Activated naive CD4-positive, alpha-beta T cell treated with anti-CD3 and anti-CD28 coated beads, Interleukin-2, amount 10 ng/mL, durations not matched to agents 7 days and 5 days (primary cell): ENCODE results near the gene EVX1.

ENCODE experiments used
- CTCF ChIA-PET: fragments of 350-600 bp; sonication (Branson Sonifier 250); formaldehyde crosslinking; loops from one replicate; lab custom pipeline; 2021; ENCODE audit warnings: antibody characterized with exemption; lab: Charles Lee
- DNase-seq: peaks from one replicate; pipeline ENCODE4 v3.0.0-alpha.2; 2020
- H3K27ac Mint-ChIP-seq: one replicate; pipeline ENCODE4 v1.8.0; 2021; ENCODE audit warnings: mild to moderate bottlenecking, moderate library complexity, mixed read lengths
- H3K27me3 Mint-ChIP-seq: one replicate; pipeline ENCODE4 v1.8.0; 2021; ENCODE audit warnings: mild to moderate bottlenecking, mixed read lengths
- H3K36me3 Mint-ChIP-seq: one replicate; pipeline ENCODE4 v1.8.0; 2021; ENCODE audit warnings: mixed read lengths
- H3K4me1 Mint-ChIP-seq: one replicate; pipeline ENCODE4 v1.8.0; 2021; ENCODE audit warnings: mixed read lengths
- H3K4me3 Mint-ChIP-seq: one replicate; pipeline ENCODE4 v1.8.0; 2021; ENCODE audit warnings: mild to moderate bottlenecking, moderate library complexity, mixed read lengths
- H3K9me3 Mint-ChIP-seq: one replicate; pipeline ENCODE4 v1.8.0; 2021; ENCODE audit warnings: mixed read lengths

EVX1 gene

GRCh38 chr7:27242555-27243339 lies at the start of gene EVX1:
Gene EVX1 (plus strand): TSS chr7:27242802. CDS start chr7:27243031, 229 bp downstream.
- Mint-ChIP-seq H3K27me3 (peaks cover 100% of the 10 kb centered on the region), H3K36me3 (no peaks in the 10 kb centered on the region), H3K9me3 (no peaks in the 10 kb centered on the region), H3K27ac (peak within 1 kb of the TSS; percentile 72), H3K4me1 (peaks cover 3% of the 10 kb centered on the region), H3K4me3 (peak within 1 kb of the TSS; percentile 22)
- CTCF ChIA-PET = interaction anchor here (0.7 to 1.3 kb wide), 4 partner anchors 33 to 778 kb away, joined by 3 to 5 read pairs (median 4); no protein-coding TSS in a partner anchor
- DNase-seq = no peak

DNA sequence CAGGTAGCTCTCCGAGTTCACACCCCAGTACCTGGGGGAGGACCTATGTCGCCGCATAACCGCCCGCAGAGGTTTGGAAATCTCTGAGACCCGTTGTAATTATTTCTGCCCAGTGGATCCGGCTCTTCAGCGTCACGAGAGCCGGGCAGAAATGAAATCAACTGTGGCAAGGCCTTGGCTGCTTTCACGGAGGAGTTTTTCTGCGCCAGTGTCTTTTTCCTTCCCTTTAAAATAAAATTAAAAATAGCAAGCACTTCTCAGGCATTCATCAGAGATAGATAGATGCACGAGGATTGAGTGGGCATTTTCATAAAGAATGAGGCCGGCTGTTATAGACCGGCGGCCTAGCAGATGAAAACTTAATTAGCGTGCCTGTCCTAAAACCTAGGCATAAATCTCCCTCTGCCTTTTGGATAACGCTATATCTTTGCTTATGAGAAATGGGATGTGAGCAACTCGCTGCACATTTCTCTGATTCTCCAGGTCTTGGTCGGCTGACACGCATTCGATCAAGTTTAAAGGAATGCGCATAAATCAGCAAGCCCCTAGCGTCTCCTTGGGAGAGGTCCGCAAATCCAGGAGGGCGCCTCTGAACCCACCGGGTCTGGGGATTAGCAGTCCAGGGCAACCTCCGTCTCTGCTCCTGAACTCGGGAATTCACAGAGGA lies 49.1 kb upstream of the EVX1 start:
- peaks cover 15% of the 10 kb centered on the region for H3K4me1 Mint-ChIP-seq
- no peak overlapping the region for H3K27ac Mint-ChIP-seq
- no peak overlapping the region for H3K4me3 Mint-ChIP-seq
- H3K9me3 Mint-ChIP-seq = no peaks in the 10 kb centered on the region
- CTCF ChIA-PET = interaction anchor here (1.0 to 1.6 kb wide), 3 partner anchors 18 to 735 kb away, joined by 3 read pairs; no protein-coding TSS in a partner anchor
- peaks cover 8% of the 10 kb centered on the region for H3K36me3 Mint-ChIP-seq
- DNase-seq = no peak
- H3K27me3 Mint-ChIP-seq = peaks cover 90% of the 10 kb centered on the region

GRCh38 chr7:27194002-27194352 lies 48.6 kb upstream of the EVX1 start:
- H3K27me3 Mint-ChIP-seq = peaks cover 90% of the 10 kb centered on the region
- peaks cover 13% of the 10 kb centered on the region for H3K4me1 Mint-ChIP-seq
- DNase-seq = no peak
- H3K36me3 Mint-ChIP-seq = peaks cover 5% of the 10 kb centered on the region
- no peaks in the 10 kb centered on the region for H3K9me3 Mint-ChIP-seq
- H3K4me3 Mint-ChIP-seq = no peak overlapping the region
- no peak overlapping the region for H3K27ac Mint-ChIP-seq
- CTCF ChIA-PET = interaction anchor here (1.0 to 1.6 kb wide), 4 partner anchors 17 to 735 kb away, joined by 3 to 4 read pairs (median 3); no protein-coding TSS in a partner anchor

DNA sequence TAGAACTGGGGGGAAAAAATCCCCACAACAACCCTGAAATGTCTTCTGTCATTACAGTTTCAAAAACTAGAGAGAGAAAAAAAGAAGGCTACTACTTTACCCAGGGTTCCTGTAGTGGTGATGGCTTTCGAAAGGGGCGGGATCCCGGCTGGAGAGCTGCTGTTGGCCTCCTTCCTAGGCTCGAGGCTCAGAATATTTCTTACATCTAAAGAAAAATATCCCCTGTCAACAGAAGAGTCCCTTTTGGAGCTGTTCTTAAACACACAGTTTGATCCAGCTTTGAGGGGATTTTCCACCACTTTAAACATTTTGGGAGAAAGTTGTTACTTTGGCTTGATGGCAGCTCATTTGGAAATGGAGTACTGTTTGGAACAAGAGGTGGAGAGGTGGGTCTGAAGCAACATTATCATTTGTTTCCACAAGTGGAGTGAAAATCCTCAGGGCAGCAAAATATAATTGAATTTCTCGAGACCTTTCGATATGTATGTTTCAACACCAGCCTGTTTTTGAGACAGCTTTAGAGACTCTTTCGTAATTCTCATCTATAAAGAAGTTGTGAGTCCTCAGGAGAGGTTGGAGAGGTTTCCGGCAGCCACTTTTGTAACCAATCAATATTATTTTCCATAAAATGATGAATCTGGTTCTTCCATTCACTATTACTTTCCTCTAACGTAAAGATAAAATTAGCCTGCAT lies 47.8 kb upstream of the EVX1 start:
- Mint-ChIP-seq H3K4me3 (no peak overlapping the region), H3K27me3 (peaks cover 88% of the 10 kb centered on the region), H3K27ac (no peak overlapping the region), H3K36me3 (peaks cover 4% of the 10 kb centered on the region), H3K4me1 (peaks cover 10% of the 10 kb centered on the region), H3K9me3 (no peaks in the 10 kb centered on the region)
- DNase-seq = no peak
- CTCF ChIA-PET = interaction anchor here (0.6 to 2.3 kb wide), 10 partner anchors 8 to 727 kb away, joined by 3 to 24 read pairs (median 4); partner anchors contain the start of gene EVX1

- Mint-ChIP-seq H3K4me3 (no peak overlapping the region), H3K27ac (no peak overlapping the region), H3K27me3 (peaks cover 88% of the 10 kb centered on the region), H3K36me3 (peaks cover 2% of the 10 kb centered on the region), H3K9me3 (no peaks in the 10 kb centered on the region), H3K4me1 (peaks cover 20% of the 10 kb centered on the region)
- CTCF ChIA-PET = interaction anchor here (0.5 to 2.3 kb wide), 32 partner anchors 9 to 900 kb away, joined by 3 to 24 read pairs (median 5); partner anchors contain the start of genes EVX1 and TAX1BP1
- DNase-seq = peak; percentile 88
Observed at GRCh38 chr7:27196287-27196767, 46.3 kb upstream of the EVX1 start.

- DNase-seq = no peak
- Mint-ChIP-seq H3K4me1 (peaks cover 24% of the 10 kb centered on the region), H3K9me3 (no peaks in the 10 kb centered on the region), H3K27me3 (peaks cover 88% of the 10 kb centered on the region), H3K4me3 (no peak overlapping the region), H3K27ac (no peak overlapping the region), H3K36me3 (peaks cover 2% of the 10 kb centered on the region)
- CTCF ChIA-PET = no interaction called here
Observed at GRCh38 chr7:27197137-27198042, 45.2 kb upstream of the EVX1 start.

- H3K4me1 Mint-ChIP-seq = peaks cover 24% of the 10 kb centered on the region
- peaks cover 88% of the 10 kb centered on the region for H3K27me3 Mint-ChIP-seq
- no peak overlapping the region for H3K4me3 Mint-ChIP-seq
- H3K9me3 Mint-ChIP-seq = no peaks in the 10 kb centered on the region
- CTCF ChIA-PET = interaction anchor here (1.1 kb wide), 1 partner anchor 823 kb away, joined by 5 read pairs; no protein-coding TSS in a partner anchor
- H3K27ac Mint-ChIP-seq = peak overlapping the region; percentile 1
- H3K36me3 Mint-ChIP-seq = peaks cover 2% of the 10 kb centered on the region
- DNase-seq = no peak
Observed at GRCh38 chr7:27198138-27198841, 44.3 kb upstream of the EVX1 start.

DNA sequence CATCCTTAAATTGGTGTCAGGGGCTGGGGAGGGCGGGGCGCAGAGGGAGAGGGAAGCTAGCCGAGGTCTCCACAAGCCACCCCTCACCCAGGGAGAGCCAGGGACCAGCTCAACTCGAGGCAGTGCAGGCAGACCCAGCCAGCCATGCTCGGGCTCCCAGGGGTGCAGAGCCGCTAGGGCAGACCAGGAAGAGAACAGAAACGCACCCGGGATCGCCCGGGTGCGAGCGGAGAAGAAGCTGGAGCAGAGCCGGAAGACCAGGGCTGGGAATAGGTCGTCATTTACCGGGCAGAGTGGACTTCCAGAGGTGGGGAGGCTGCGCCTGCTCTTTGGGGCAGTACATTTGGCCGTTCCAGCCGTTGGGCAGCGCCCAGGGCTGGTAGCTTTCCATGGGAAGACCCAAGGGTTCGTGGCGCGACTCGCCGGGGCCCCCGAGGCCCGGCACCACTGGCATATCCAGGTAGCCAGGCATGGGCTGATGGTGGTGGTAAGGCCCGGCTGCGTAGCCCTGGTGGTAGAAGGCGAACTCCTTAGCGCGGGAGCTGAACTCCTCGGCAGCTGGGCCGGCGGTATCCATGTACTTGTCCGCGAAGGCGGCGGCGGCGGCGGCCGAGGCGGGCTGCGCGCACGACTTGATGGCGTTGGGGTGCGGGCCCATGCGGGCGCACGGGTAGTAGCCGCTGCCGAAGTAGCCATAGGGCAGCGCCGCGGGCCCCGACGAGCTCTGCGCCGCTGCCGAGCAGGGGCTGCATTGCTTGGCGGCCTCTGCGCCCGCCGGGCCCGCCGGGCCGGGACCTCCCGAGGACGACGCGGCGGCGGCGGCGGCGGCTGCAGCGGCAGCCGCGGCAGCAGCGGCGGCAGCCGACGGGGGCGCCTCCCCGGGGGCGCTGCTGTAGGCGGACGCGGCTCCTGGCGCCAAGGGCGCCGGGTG lies 43.5 kb upstream of the EVX1 start:
- peaks cover 88% of the 10 kb centered on the region for H3K27me3 Mint-ChIP-seq
- no peak for DNase-seq
- peaks cover 2% of the 10 kb centered on the region for H3K36me3 Mint-ChIP-seq
- peak overlapping the region; percentile 39 for H3K4me3 Mint-ChIP-seq
- CTCF ChIA-PET = interaction anchor here (1.1 kb wide), 1 partner anchor 822 kb away, joined by 5 read pairs; no protein-coding TSS in a partner anchor
- peak overlapping the region; percentile 68 for H3K27ac Mint-ChIP-seq
- H3K9me3 Mint-ChIP-seq = no peaks in the 10 kb centered on the region
- peaks cover 21% of the 10 kb centered on the region for H3K4me1 Mint-ChIP-seq

- H3K27ac Mint-ChIP-seq = peak within 1 kb of the TSS; percentile 74
- CTCF ChIA-PET = no interaction called here
- peaks cover 88% of the 10 kb centered on the region for H3K27me3 Mint-ChIP-seq
- no peaks in the 10 kb centered on the region for H3K9me3 Mint-ChIP-seq
- H3K36me3 Mint-ChIP-seq = peaks cover 2% of the 10 kb centered on the region
- peak within 1 kb of the TSS; percentile 64 for H3K4me3 Mint-ChIP-seq
- H3K4me1 Mint-ChIP-seq = peaks cover 21% of the 10 kb centered on the region
- no peak for DNase-seq
Observed at GRCh38 chr7:27199849-27200760, 42.5 kb upstream of the EVX1 start, which contains the start of gene HOXA13. Gene HOXA13 (minus strand): TSS chr7:27200091. CDS start chr7:27200077, 14 bp downstream.

DNA sequence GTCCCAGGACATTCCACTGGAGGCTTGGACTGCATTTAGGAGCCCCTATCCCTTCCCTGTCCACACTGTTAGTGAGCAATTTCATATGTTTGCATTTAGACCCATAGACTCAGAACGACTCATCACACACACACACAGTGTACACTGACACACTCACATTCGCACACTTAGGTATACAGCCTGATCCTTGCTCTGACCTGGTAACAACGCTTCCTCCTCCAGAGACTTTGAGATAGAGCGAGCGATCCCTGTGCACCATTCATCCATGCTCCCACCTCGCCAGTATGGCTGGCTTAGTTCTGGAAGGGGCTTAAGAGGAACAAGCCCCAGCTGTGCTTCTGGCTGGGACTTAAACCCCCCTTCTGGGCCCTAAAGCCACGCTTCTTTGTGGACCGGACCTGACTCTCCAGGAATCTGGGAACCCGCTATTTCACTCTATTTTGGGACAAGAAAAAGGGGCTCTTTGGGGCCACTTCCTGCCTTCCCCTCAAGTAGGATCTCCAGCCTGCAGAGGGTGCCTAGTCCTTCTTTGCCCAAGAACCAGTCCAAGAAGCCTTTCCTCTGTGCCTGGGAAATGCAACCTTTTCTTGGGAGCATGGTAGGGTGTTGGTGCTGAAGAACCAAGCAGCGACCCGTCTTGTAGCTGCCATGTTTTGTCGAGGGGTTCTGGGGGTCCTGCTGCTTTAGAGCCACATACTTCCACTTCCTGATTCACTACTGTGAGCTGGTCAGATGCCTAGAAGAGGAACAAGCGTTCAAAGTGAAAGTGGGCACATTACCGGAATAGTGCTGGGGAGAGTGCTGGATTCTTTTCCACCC lies 41.6 kb upstream of the EVX1 start:
- no peaks in the 10 kb centered on the region for H3K9me3 Mint-ChIP-seq
- peaks cover 26% of the 10 kb centered on the region for H3K4me1 Mint-ChIP-seq
- peaks cover 91% of the 10 kb centered on the region for H3K27me3 Mint-ChIP-seq
- peaks cover 2% of the 10 kb centered on the region for H3K36me3 Mint-ChIP-seq
- H3K4me3 Mint-ChIP-seq = peak overlapping the region; percentile 29
- CTCF ChIA-PET = interaction anchor here (0.6 to 0.7 kb wide), 2 partner anchors 10 to 637 kb away, joined by 3 read pairs; no protein-coding TSS in a partner anchor
- peak overlapping the region; percentile 74 for H3K27ac Mint-ChIP-seq
- DNase-seq = no peak
